Liver (tissue), 9 donors: ENCODE data around the gene OPRL1. TPM values are rescaled to one million over a fixed set of nuclear protein-coding genes. Genes with fewer than 3 reads are reported as not detected.
A peak's percentile ranks its signal among the peaks of the same experiment; 100 is the strongest.

Experiments used
- DNase-seq: peaks from one replicate; pipeline ENCODE4 v3.0.0-alpha.2; 2017; ENCODE audit warnings: low spot score
- H3K27ac ChIP-seq, 2 donors: one replicate each; pipeline ENCODE4 v1.7.0; 2013; ENCODE audit warnings: inconsistent platforms in 2 of 2, low read length in 2 of 2, control low read depth in 1 of 2, low read depth in 1 of 2, mild to moderate bottlenecking in 1 of 2
- H3K27me3 ChIP-seq, 4 donors: one replicate each; pipeline versions ENCODE4 v1.6.1 to v1.7.0; 2013; ENCODE audit warnings: low read length in 3 of 4, inconsistent platforms in 1 of 4, mild to moderate bottlenecking in 1 of 4, moderate library complexity in 1 of 4; ENCODE audit not compliant: control insufficient read depth in 4 of 4, insufficient read depth in 4 of 4
- H3K36me3 ChIP-seq, 4 donors: one replicate each; pipeline versions ENCODE4 v1.6.1 to v1.7.0; 2013; ENCODE audit warnings: low read length in 3 of 4, mild to moderate bottlenecking in 3 of 4, low read depth in 1 of 4, moderate library complexity in 1 of 4; ENCODE audit not compliant: control insufficient read depth in 4 of 4, insufficient read depth in 3 of 4
- H3K4me1 ChIP-seq, 4 donors: one replicate each; pipeline versions ENCODE4 v1.6.1 to v1.7.0; 2013; ENCODE audit warnings: low read length in 3 of 4, mild to moderate bottlenecking in 3 of 4, moderate library complexity in 1 of 4; ENCODE audit not compliant: control insufficient read depth in 4 of 4, insufficient read depth in 4 of 4
- H3K4me3 ChIP-seq, 3 donors: one replicate each; pipeline versions ENCODE4 v1.6.1 to v1.7.0; 2013; ENCODE audit warnings: low read length in 3 of 3, control low read depth in 1 of 3, low read depth in 1 of 3, mild to moderate bottlenecking in 1 of 3
- H3K9ac ChIP-seq, 2 donors: one replicate each; pipeline ENCODE4 v1.7.0; 2013; ENCODE audit warnings: low read length in 2 of 2, mild to moderate bottlenecking in 2 of 2, moderate library complexity in 2 of 2, control low read depth in 1 of 2, low read depth in 1 of 2
- H3K9me3 ChIP-seq, 4 donors: one replicate each; pipeline versions ENCODE4 v1.6.1 to v1.7.0; 2013; ENCODE audit warnings: low read length in 3 of 4; ENCODE audit not compliant: control insufficient read depth in 4 of 4
- ATF3 ChIP-seq: IDR thresholded peaks from 2 replicates; pipeline ENCODE4 v1.6.1; 2016; ENCODE audit warnings: antibody characterized with exemption
- CTCF ChIP-seq: fragments of 150-350 bp; IDR thresholded peaks from 2 replicates; pipeline ENCODE4 v1.5.1; 2017; ENCODE audit warnings: improper control_type of control experiment, low read depth, low read length; ENCODE audit not compliant: missing input control
- FOXA1 ChIP-seq: IDR thresholded peaks from 2 replicates; pipeline ENCODE4 v1.6.1; 2016; ENCODE audit warnings: antibody characterized with exemption
- FOXA2 ChIP-seq: IDR thresholded peaks from 2 replicates; pipeline ENCODE4 v1.6.1; 2016; ENCODE audit warnings: antibody characterized with exemption
- JUND ChIP-seq, 2 donors: IDR thresholded peaks; 2 replicates each; pipeline ENCODE4 v1.6.1; 2016; ENCODE audit warnings: antibody characterized with exemption in 2 of 2
- MAX ChIP-seq: IDR thresholded peaks from 2 replicates; pipeline ENCODE4 v1.6.1; 2016; ENCODE audit warnings: antibody characterized with exemption
- NR2F2 ChIP-seq: IDR thresholded peaks from 2 replicates; pipeline ENCODE4 v1.6.1; 2016; ENCODE audit warnings: antibody characterized with exemption
- RAD21 ChIP-seq, 2 donors: IDR thresholded peaks; 2 replicates each; pipeline ENCODE4 v1.6.1; 2016; ENCODE audit warnings: antibody characterized with exemption in 2 of 2, mild to moderate bottlenecking in 2 of 2
- SP1 ChIP-seq: IDR thresholded peaks from 2 replicates; pipeline ENCODE4 v1.6.1; 2018; ENCODE audit warnings: antibody characterized with exemption, mild to moderate bottlenecking
- TAF1 ChIP-seq: conservative IDR thresholded peaks from 2 replicates; pipeline ENCODE4 v1.6.1; 2016; ENCODE audit warnings: antibody characterized with exemption, mild to moderate bottlenecking
- YY1 ChIP-seq: IDR thresholded peaks from 2 replicates; pipeline ENCODE4 v1.6.1; 2016; ENCODE audit warnings: antibody characterized with exemption, mild to moderate bottlenecking
- WGBS: extraction: QIAGEN DNeasy Blood & Tissue Kit; methylation state at CpG from one replicate; pipeline ENCODE4 v1.1.7; 2013; 5-methylcytosine and 5-hydroxymethylcytosine counted together
- polyA plus RNA-seq, 2 donors: library from polyadenylated mRNA; stranded (reverse) in 1 of 2; unstranded in 1 of 2; fragments of 200-250 nt in 1 of 2; fragments of >200 nt in 1 of 2; fragmentation: Nextera tagmentation in 1 of 2; extraction: Ambion mirVana in 1 of 2; gene quantifications; one replicate each; pipeline versions ENCODE4 v1.2.1 to v1.2.3, GENCODE V29; 2013 to 2015
- total RNA-seq, 2 donors: library from RNA; depleted of rRNA; stranded (reverse); fragments of >200 nt; gene quantifications; one replicate each; pipeline ENCODE4 v1.2.3, GENCODE V29; 2014
- donor health status: healthy.
- donor health status: healthy.
- donor health status: healthy.
- donor health status: healthy.
- donor health status: healthy.

Gene OPRL1
- total and polyA plus RNA-seq, 4 donors: 0.04 to 0.79 (median 0.35) TPM

GRCh38 chr20:64082126-64082731 is 2.3 kb downstream of the OPRL1 start (continued):
- TF ChIP-seq ATF3 (no peak), CTCF (no peak), TAF1 (no peak), RAD21 (IDR thresholded peaks at IDR 0.05) (no peak), MAX (no peak), FOXA1 (no peak), FOXA2 (no peak)

GRCh38 chr20:64082820-64083377 is 3.0 kb downstream of the OPRL1 start:
- Histone ChIP-seq H3K9me3 (no peaks in the 10 kb centered on the region), H3K36me3 (no peaks in the 10 kb centered on the region), H3K27me3 (peaks cover 0 to 6% (median 0%) of the 10 kb centered on the region in 4 donors), H3K9ac (no peak overlapping the region), H3K4me1 (peaks cover 14 to 34% (median 19%) of the 10 kb centered on the region in 4 donors), H3K4me3 (no peak overlapping the region), H3K27ac (no peak overlapping the region)
- no peak for DNase-seq
- TF ChIP-seq FOXA2: no peak
- TF ChIP-seq NR2F2: no peak
- no peak for TF ChIP-seq YY1
- TF ChIP-seq JUND (IDR thresholded peaks at IDR 0.05): no peak
- TF ChIP-seq RAD21 (IDR thresholded peaks at IDR 0.05): no peak
- no peak for TF ChIP-seq MAX
- WGBS: 21% methylated on average over 13 of the region's 13 CpGs

- H3K36me3 ChIP-seq: no peaks in the 10 kb centered on the region
- H3K9ac ChIP-seq: no peak overlapping the region
- H3K4me3 ChIP-seq: peak overlapping the region in 1 of 3 donors; percentile 53
- H3K9me3 ChIP-seq: no peaks in the 10 kb centered on the region
- peaks cover 0 to 6% (median 0%) of the 10 kb centered on the region in 4 donors for H3K27me3 ChIP-seq
- H3K27ac ChIP-seq: no peak overlapping the region
- TF ChIP-seq RAD21 (IDR thresholded peaks at IDR 0.05) (peak in 1 of 2 donors; percentile 62), CTCF (peak; percentile 38), FOXA2 (no peak), SP1 (no peak), MAX (no peak)
- DNase-seq: peak; percentile 58
- 2% methylated on average over 52 of the region's 52 CpGs for WGBS
- H3K4me1 ChIP-seq: peaks cover 14 to 29% (median 19%) of the 10 kb centered on the region in 4 donors
These were observed 3.5 kb downstream of the OPRL1 start for GRCh38 chr20:64083378-64083803.
